Sigmoid colon (tissue), 7 donors: ENCODE results near the gene SUN2. TPM values are rescaled to one million over a fixed set of nuclear protein-coding genes. Genes with fewer than 3 reads are reported as not detected.
A peak's percentile ranks its signal among the peaks of the same experiment; 100 is the strongest.
"Not testable (repeated sequence)": the region's sequence is repeated elsewhere in the genome, so short reads cannot be mapped to it uniquely, and the experiment has no call there.

ENCODE experiments used
- DNase-seq: peaks from one replicate; pipeline ENCODE4 v3.0.0-alpha.2; 2019
- H3K27ac ChIP-seq, 4 donors: fragments of 200-600 bp; sonication (generic); one replicate each; pipeline ENCODE4 v1.5.1; 2016 to 2019; ENCODE audit warnings: mild to moderate bottlenecking in 1 of 4
- H3K27me3 ChIP-seq, 3 donors: fragments of 200-600 bp; sonication (generic); one replicate each; pipeline ENCODE4 v1.5.1; 2019; ENCODE audit warnings: mild to moderate bottlenecking in 1 of 3
- H3K36me3 ChIP-seq, 4 donors: fragments of 200-600 bp; sonication (generic); one replicate each; pipeline ENCODE4 v1.5.1; 2016 to 2019
- H3K4me1 ChIP-seq, 4 donors: fragments of 200-600 bp; sonication (generic); one replicate each; pipeline ENCODE4 v1.5.1; 2017 to 2019
- H3K4me3 ChIP-seq, 4 donors: fragments of 200-600 bp; sonication (generic); one replicate each; pipeline ENCODE4 v1.5.1; 2017 to 2019; ENCODE audit warnings: mild to moderate bottlenecking in 2 of 4, moderate library complexity in 1 of 4
- H3K9me3 ChIP-seq, 4 donors: fragments of 200-600 bp in 3 of 4; sonication (generic) in 3 of 4; one replicate each; pipeline versions ENCODE4 v1.5.1 to v1.6.1; 2013 to 2019
- CTCF ChIP-seq, 4 experiments: fragments of 450-650 bp in 3 of 4; fragments of 200-600 bp in 1 of 4; IDR thresholded peaks; one replicate each; pipeline ENCODE4 v1.5.1; 2016 to 2019; ENCODE audit warnings: antibody characterized with exemption in 4 of 4, mild to moderate bottlenecking in 3 of 4, moderate library complexity in 2 of 4
- EP300 ChIP-seq, 4 donors: sonication (generic); formaldehyde crosslinking; IDR thresholded peaks; one replicate each; pipeline ENCODE4 v1.6.1; 2017; ENCODE audit warnings: antibody characterized with exemption in 4 of 4
- POLR2A ChIP-seq, 2 donors: fragments of 450-650 bp; IDR thresholded peaks; one replicate each; pipeline ENCODE4 v1.6.1; 2016; ENCODE audit warnings: antibody characterized with exemption in 2 of 2, mild to moderate bottlenecking in 2 of 2, moderate library complexity in 2 of 2
- POLR2AphosphoS5 ChIP-seq, 4 donors: sonication (generic); formaldehyde crosslinking; IDR thresholded peaks; one replicate each; pipeline ENCODE4 v1.6.1; 2017; ENCODE audit warnings: antibody characterized with exemption in 4 of 4
- WGBS, 2 donors: extraction: QIAGEN DNeasy Blood & Tissue Kit; methylation state at CpG; one replicate each; pipeline ENCODE4 v1.1.7; 2013; 5-methylcytosine and 5-hydroxymethylcytosine counted together
- intact Hi-C: fragments of 100-400 bp; cut with DNase I; formaldehyde crosslinking; loops from one replicate; pipeline ENCODE4 v1.15.1; 2023
- polyA plus RNA-seq, 3 donors: library from polyadenylated mRNA; stranded (reverse); fragments of 200-250 nt; gene quantifications; one replicate each; pipeline ENCODE4 v1.2.3, GENCODE V29; 2013
- total RNA-seq, 4 donors: library from RNA; depleted of rRNA; stranded (reverse); fragments of >200 nt; gene quantifications; one replicate each; pipeline ENCODE4 v1.1.0, GENCODE V29; 2016
- donor health status: healthy with polysubstance abuse.
- donor health status: Bipolar disorder and iron deficiency.
- donor health status: healthy.

SUN2 gene
- total RNA-seq: 100 to 1,000 TPM; 255 to 319 (median 281) TPM
- 100 to 1,000 TPM in 1 of 3 donors, 10 to 100 TPM in 1, 1 to 10 TPM in 1; 9.2 to 132 (median 19.2) TPM for polyA plus RNA-seq

- H3K4me3 ChIP-seq: peak within 1 kb of the TSS; percentile 68 to 87 (median 82)
- intact Hi-C loops: loop anchor here (2.0 to 5.0 kb wide), 4 partner anchors 21 to 86 kb away; partner anchors contain the start of genes DNAL4, JOSD1 and NPTXR
- H3K27ac ChIP-seq: peak within 1 kb of the TSS; percentile 97 to 98 (median 98)
- no peaks in the 10 kb centered on the region for H3K9me3 ChIP-seq
- peak; percentile 97 for DNase-seq
- WGBS, 2 donors: 0 to 1% methylated on average over 68 of the region's 68 CpGs
- H3K4me1 ChIP-seq: peaks cover 0 to 31% (median 19%) of the 10 kb centered on the region in 4 donors
- H3K27me3 ChIP-seq: no peaks in the 10 kb centered on the region
- peaks cover 16 to 19% (median 19%) of the 10 kb centered on the region in 4 donors for H3K36me3 ChIP-seq
- TF ChIP-seq POLR2A (IDR thresholded peaks at IDR 0.05) (peak; percentile 6 to 19), POLR2AphosphoS5 (IDR thresholded peaks at IDR 0.05) (peak; percentile 40 to 75 (median 70)), EP300 (IDR thresholded peaks at IDR 0.05) (no peak), CTCF (IDR thresholded peaks at IDR 0.05) (no peak)
These were observed at the start of gene SUN2 for GRCh38 chr22:38755911-38756532. SUN2 (minus strand) TSS chr22:38755998; CDS start chr22:38752628, 3,370 bp downstream.

GRCh38 chr22:38805041-38805593 lies 49.3 kb upstream of the SUN2 start:
- H3K4me1 ChIP-seq, intact Hi-C loops: not testable (repeated sequence)
- WGBS, 2 donors: 76 to 82% methylated on average over 8 of the region's 8 CpGs

GRCh38 chr22:38802671-38803121 lies 46.9 kb upstream of the SUN2 start:
- peak; percentile 85 for DNase-seq
- H3K36me3 ChIP-seq: no peaks in the 10 kb centered on the region
- intact Hi-C loops: no loop called here
- no peaks in the 10 kb centered on the region for H3K9me3 ChIP-seq
- H3K27ac ChIP-seq: no peak overlapping the region
- H3K4me1 ChIP-seq: peaks cover 0 to 7% (median 0%) of the 10 kb centered on the region in 4 donors
- TF ChIP-seq EP300 (IDR thresholded peaks at IDR 0.05): no peak
- no peak for TF ChIP-seq CTCF (IDR thresholded peaks at IDR 0.05)
- peak in 1 of 4 donors; percentile 25 for TF ChIP-seq POLR2AphosphoS5 (IDR thresholded peaks at IDR 0.05)
- no peak overlapping the region for H3K4me3 ChIP-seq
- 25 to 40% methylated on average over 10 of the region's 10 CpGs for WGBS, 2 donors
- H3K27me3 ChIP-seq: peaks cover 0 to 3% (median 0%) of the 10 kb centered on the region in 3 donors

More at GRCh38 chr22:38805041-38805593, 49.3 kb upstream of the SUN2 start:
- DNase-seq: peak; percentile 14
- H3K9me3 ChIP-seq, H3K4me3 ChIP-seq, H3K27ac ChIP-seq, H3K27me3 ChIP-seq, H3K36me3 ChIP-seq: not testable (repeated sequence)

GRCh38 chr22:38799265-38800002 lies 43.6 kb upstream of the SUN2 start:
- intact Hi-C loops: no loop called here
- no peak for TF ChIP-seq CTCF (IDR thresholded peaks at IDR 0.05)
- TF ChIP-seq POLR2A (IDR thresholded peaks at IDR 0.05): no peak
- TF ChIP-seq EP300 (IDR thresholded peaks at IDR 0.05): no peak
- TF ChIP-seq POLR2AphosphoS5 (IDR thresholded peaks at IDR 0.05): no peak
- DNase-seq: peak; percentile 18
- no peaks in the 10 kb centered on the region for H3K36me3 ChIP-seq
- no peaks in the 10 kb centered on the region for H3K9me3 ChIP-seq
- no peak overlapping the region for H3K27ac ChIP-seq
- H3K4me3 ChIP-seq: no peak overlapping the region
- peaks cover 0 to 7% (median 1%) of the 10 kb centered on the region in 4 donors for H3K4me1 ChIP-seq
- 88 to 92% methylated on average over 6 of the region's 6 CpGs for WGBS, 2 donors
- H3K27me3 ChIP-seq: peaks cover 0 to 3% (median 0%) of the 10 kb centered on the region in 3 donors

- peaks cover 0 to 3% (median 0%) of the 10 kb centered on the region in 3 donors for H3K27me3 ChIP-seq
- peak; percentile 13 for DNase-seq
- no peaks in the 10 kb centered on the region for H3K36me3 ChIP-seq
- peaks cover 0 to 8% (median 3%) of the 10 kb centered on the region in 4 donors for H3K4me1 ChIP-seq
- H3K4me3 ChIP-seq: no peak overlapping the region
- TF ChIP-seq CTCF (IDR thresholded peaks at IDR 0.05): no peak
- TF ChIP-seq EP300 (IDR thresholded peaks at IDR 0.05): no peak
- no peak for TF ChIP-seq POLR2AphosphoS5 (IDR thresholded peaks at IDR 0.05)
- no peak for TF ChIP-seq POLR2A (IDR thresholded peaks at IDR 0.05)
- 66 to 70% methylated on average over 5 of the region's 5 CpGs for WGBS, 2 donors
- H3K9me3 ChIP-seq: no peaks in the 10 kb centered on the region
- H3K27ac ChIP-seq: no peak overlapping the region
- intact Hi-C loops: no loop called here
These were observed 42.7 kb upstream of the SUN2 start for GRCh38 chr22:38798496-38798895.
